ENCODE data around the gene GRK7. TPM values are rescaled to one million over a fixed set of nuclear protein-coding genes. Genes with fewer than 3 reads are reported as not detected.

Gene GRK7
- total and polyA plus RNA-seq, 8 donors: 0.05 TPM; not detected in 7

- FAIRE-seq (no peak), DNase-seq (no peak), ATAC-seq (no peak)
- Histone ChIP-seq H3K4me3 (no peak overlapping the region), H3K27ac (no peak overlapping the region), H3K36me3 (no peaks in the 10 kb centered on the region), H3K4me1 (peaks cover 4 to 10% (median 10%) of the 10 kb centered on the region in 3 donors), H3K27me3 (no peaks in the 10 kb centered on the region), H3K9me3 (no peaks in the 10 kb centered on the region)
- no peak for TF ChIP-seq CTCF (IDR thresholded peaks at IDR 0.05)
- intact Hi-C loops (cut with DNase I): no loop called here
Measured at GRCh38 chr3:141735176-141735575, 28.0 kb upstream of the GRK7 start.

GRCh38 chr3:141735770-141736465 is 27.3 kb upstream of the GRK7 start:
- 74 to 83% methylated on average over 7 of the region's 7 CpGs for WGBS, 2 donors
- Histone ChIP-seq H3K36me3 (no peaks in the 10 kb centered on the region), H3K4me3 (no peak overlapping the region), H3K4me1 (peaks cover 4 to 18% (median 17%) of the 10 kb centered on the region in 3 donors), H3K9me3 (no peaks in the 10 kb centered on the region), H3K27me3 (no peaks in the 10 kb centered on the region), H3K27ac (no peak overlapping the region)
- FAIRE-seq: no peak
- no peak for ATAC-seq
- intact Hi-C loops (cut with DNase I): no loop called here
- DNase-seq: no peak
- TF ChIP-seq CTCF (IDR thresholded peaks at IDR 0.05): no peak

GRCh38 chr3:141737093-141737492 is 26.1 kb upstream of the GRK7 start:
- peak overlapping the region in 1 of 4 donors; percentile 94 for H3K27ac ChIP-seq
- no peaks in the 10 kb centered on the region for H3K27me3 ChIP-seq
- no peak for FAIRE-seq
- no peak for DNase-seq
- peaks cover 4 to 24% (median 23%) of the 10 kb centered on the region in 3 donors for H3K4me1 ChIP-seq
- intact Hi-C loops (cut with DNase I): no loop called here
- H3K9me3 ChIP-seq: no peaks in the 10 kb centered on the region
- H3K4me3 ChIP-seq: no peak overlapping the region
- TF ChIP-seq CTCF (IDR thresholded peaks at IDR 0.05): no peak
- ATAC-seq: no peak
- H3K36me3 ChIP-seq: no peaks in the 10 kb centered on the region
- 88 to 94% methylated on average over 10 of the region's 10 CpGs for WGBS, 2 donors

- 0 to 1% methylated on average over 3 of the region's 3 CpGs for WGBS, 2 donors
- ATAC-seq (no peak), FAIRE-seq (no peak), DNase-seq (no peak)
- no peak for TF ChIP-seq CTCF (IDR thresholded peaks at IDR 0.05)
- Histone ChIP-seq H3K9me3 (no peaks in the 10 kb centered on the region), H3K4me1 (peaks cover 4 to 26% (median 23%) of the 10 kb centered on the region in 3 donors), H3K36me3 (no peaks in the 10 kb centered on the region), H3K4me3 (peak overlapping the region in 3 of 4 donors; percentile 2 to 98 (median 93)), H3K27ac (peak overlapping the region; percentile 84 to 96 (median 90)), H3K27me3 (no peaks in the 10 kb centered on the region)
- intact Hi-C loops (cut with DNase I): no loop called here
Measured at GRCh38 chr3:141737678-141738021, 25.6 kb upstream of the GRK7 start.
